K562 (cell line): ENCODE data around the gene USP11. TPM values are rescaled to one million over a fixed set of nuclear protein-coding genes. Genes with fewer than 3 reads are reported as not detected.

ENCODE experiments used
- ATAC-seq: fragments of 200-7000 bp; cut with Tn5 transposase; 3 replicates; pipeline ENCODE4 v1.9.1; 2020; ENCODE audit warnings: moderate library complexity
- BruUV-seq: library from RNA; stranded (reverse); fragments of 400-500 nt; replicated peaks from 2 replicates; lab custom pipeline; 2021; lab: Mats Ljungman, UMichigan
- CTCF ChIA-PET: fragments of 300-600 bp; formaldehyde crosslinking; extraction: SDS; loops from one replicate; lab custom pipeline; 2021; ENCODE audit warnings: low intra/inter-chr PET ratio; lab: Yijun Ruan, JAX
- POLR2A ChIA-PET: fragments of 300-600, 350-650 bp; sonication (Branson Sonifier 250); formaldehyde crosslinking; extraction: SDS; loops from one replicate; lab custom pipeline; 2021; ENCODE audit warnings: antibody characterized with exemption, inconsistent platforms; lab: Yijun Ruan, JAX
- DNase-seq, 4 experiments: peaks; one replicate each; pipeline versions ENCODE4 v3.0.0 to v3.0.0-alpha.2; 2011 to 2018; ENCODE audit warnings: low spot score in 3 of 4, mixed read lengths in 3 of 4; ENCODE audit errors: extremely low read depth in 1 of 4
- FAIRE-seq: peaks from 2 replicates; lab custom pipeline; 2011; peaks lifted over from hg19 to GRCh38; lab: Jason Lieb, UNC
- H2AFZ ChIP-seq: 2 replicates; pipeline ENCODE4 v1.6.0; 2011; ENCODE audit warnings: low read depth, low read length, control low read depth, inconsistent platforms
- H3K27ac ChIP-seq: fragments of 200-600 bp; 3 replicates; pipeline ENCODE4 v1.8.0; 2011; ENCODE audit warnings: low read depth, mild to moderate bottlenecking, control low read depth, inconsistent platforms, low read length, moderate library complexity, mixed read lengths; ENCODE audit errors: extremely low read depth
- H3K27me3 ChIP-seq, 2 experiments: fragments of 300-600 bp in 1 of 2; 2 replicates in 1 of 2; 3 replicates in 1 of 2; pipeline versions ENCODE4 v1.6.0 to v1.8.0; 2011; ENCODE audit warnings: inconsistent platforms in 2 of 2, low read length in 2 of 2, mild to moderate bottlenecking in 1 of 2, mixed read lengths in 1 of 2, moderate library complexity in 1 of 2; ENCODE audit not compliant: control insufficient read depth in 2 of 2, insufficient read depth in 2 of 2
- H3K36me3 ChIP-seq: fragments of 300-600 bp; 3 replicates; pipeline ENCODE4 v1.8.0; 2011; ENCODE audit warnings: mild to moderate bottlenecking, low read length, inconsistent platforms; ENCODE audit not compliant: control insufficient read depth, insufficient read depth
- H3K4me1 ChIP-seq, 2 experiments: fragments of 200-600 bp in 1 of 2; replicated peaks in 1 of 2; 2 replicates in 1 of 2; 3 replicates in 1 of 2; pipeline versions ENCODE4 v1.5.1 to v1.8.0; 2011; ENCODE audit warnings: inconsistent platforms in 2 of 2, low read length in 2 of 2, mild to moderate bottlenecking in 1 of 2, mixed read lengths in 1 of 2, moderate library complexity in 1 of 2; ENCODE audit not compliant: control insufficient read depth in 2 of 2, insufficient read depth in 2 of 2
- H3K4me2 ChIP-seq: 2 replicates; pipeline ENCODE4 v1.6.1; 2011; ENCODE audit warnings: low read length, control low read depth, inconsistent platforms, mixed read lengths; ENCODE audit not compliant: insufficient read depth
- H3K4me3 ChIP-seq: fragments of 200-600 bp; sonication (generic), shearing (Covaris generic); 2 replicates; pipeline ENCODE4 v1.5.1; 2016; ENCODE audit warnings: control low read depth, inconsistent platforms
- H3K79me2 ChIP-seq: fragments of 200-600 bp; 3 replicates; pipeline ENCODE4 v1.8.0; 2011; ENCODE audit warnings: low read length, inconsistent platforms; ENCODE audit not compliant: control insufficient read depth, insufficient read depth
- H3K9ac ChIP-seq, 2 experiments: 2 replicates each; pipeline versions ENCODE4 v1.6.0 to v1.6.1; 2011; ENCODE audit warnings: low read depth in 2 of 2, low read length in 2 of 2, control low read depth in 1 of 2, inconsistent platforms in 1 of 2, mild to moderate bottlenecking in 1 of 2, mixed read lengths in 1 of 2; ENCODE audit not compliant: insufficient read depth in 1 of 2
- H3K9me1 ChIP-seq: one replicate; pipeline ENCODE4 v1.6.0; 2011; ENCODE audit warnings: inconsistent platforms, mild to moderate bottlenecking, low read length, moderate library complexity; ENCODE audit not compliant: control insufficient read depth, insufficient read depth
- H3K9me3 ChIP-seq: replicated peaks from 2 replicates; pipeline ENCODE4 v1.5.1; 2011; ENCODE audit warnings: low read depth, low read length, inconsistent platforms; ENCODE audit not compliant: control insufficient read depth, insufficient read depth
- H4K20me1 ChIP-seq: replicated peaks from 2 replicates; pipeline ENCODE4 v1.6.1; 2011; ENCODE audit warnings: low read length, inconsistent platforms, mixed read lengths; ENCODE audit not compliant: control insufficient read depth, insufficient read depth
- ATF4 ChIP-seq: fragments of 450-650 bp; formaldehyde crosslinking; IDR thresholded peaks from 2 replicates; pipeline ENCODE4 v1.4.0; 2022; ENCODE audit warnings: mild to moderate bottlenecking, moderate library complexity
- GATAD2B ChIP-seq: fragments of 450-650 bp; IDR thresholded peaks from 2 replicates; pipeline ENCODE4 v1.6.1; 2017; ENCODE audit warnings: mild to moderate bottlenecking, borderline replicate concordance
- HSF4 ChIP-seq: fragments of 250-450 bp; sonication (Bioruptor Pico); IDR thresholded peaks from 2 replicates; pipeline ENCODE4 v2.1.2; 2022; ENCODE audit warnings: mild to moderate bottlenecking, moderate library complexity, borderline replicate concordance
- IFI16 ChIP-seq: fragments of 250-450 bp; sonication (Bioruptor Pico); IDR thresholded peaks from 2 replicates; pipeline ENCODE4 v2.1.2; 2022; ENCODE audit warnings: mild to moderate bottlenecking, inconsistent platforms
- KLF1 ChIP-seq: fragments of 450-650 bp; IDR thresholded peaks from 2 replicates; pipeline ENCODE4 v1.6.1; 2016; ENCODE audit warnings: missing genetic modification characterization, missing compliant biosample characterization
- MYBL2 ChIP-seq, 2 experiments: fragments of 450-650 bp in 1 of 2; sonication (generic) in 1 of 2; formaldehyde crosslinking in 1 of 2; IDR thresholded peaks; 2 replicates each; pipeline versions ENCODE4 v1.6.1 to v1.8.1; 2017 to 2022; ENCODE audit warnings: borderline replicate concordance in 1 of 2, inconsistent platforms in 1 of 2, low read depth in 1 of 2, mild to moderate bottlenecking in 1 of 2, missing genetic modification reagents in 1 of 2, moderate library complexity in 1 of 2
- USF2 ChIP-seq: sonication (generic); formaldehyde crosslinking; IDR thresholded peaks from 2 replicates; pipeline ENCODE4 v1.5.0; 2020; ENCODE audit warnings: missing genetic modification reagents
- YBX1 ChIP-seq: fragments of 450-650 bp; IDR thresholded peaks from 2 replicates; pipeline ENCODE4 v1.7.1; 2016; ENCODE audit warnings: mild to moderate bottlenecking
- ZMIZ1 ChIP-seq, 2 experiments: fragments of 150-350 bp in 1 of 2; IDR thresholded peaks; 2 replicates each; pipeline ENCODE4 v1.6.1; 2012 to 2016; ENCODE audit warnings: low read depth in 2 of 2, low read length in 2 of 2, mild to moderate bottlenecking in 1 of 2, moderate library complexity in 1 of 2
- ZNF146 ChIP-seq: IDR thresholded peaks from one replicate; pipeline ENCODE4 v1.6.1; 2018; ENCODE audit warnings: missing compliant biosample characterization; ENCODE audit not compliant: unreplicated experiment
- ZNF184 ChIP-seq: sonication (generic); formaldehyde crosslinking; IDR thresholded peaks from 2 replicates; pipeline ENCODE4 v1.5.0; 2020; ENCODE audit warnings: missing genetic modification reagents
- ZNF444 ChIP-seq: fragments of 250-450 bp; sonication (Bioruptor Pico); IDR thresholded peaks from 2 replicates; pipeline ENCODE4 v1.4.0; 2020; ENCODE audit warnings: mild to moderate bottlenecking, moderate library complexity
- ZNF699 ChIP-seq: fragments of 250-450 bp; sonication (Bioruptor Pico); IDR thresholded peaks from 2 replicates; pipeline ENCODE4 v1.8.0; 2021; ENCODE audit warnings: mild to moderate bottlenecking, moderate library complexity; ENCODE audit not compliant: insufficient replicate concordance
- WGBS: fragments of 100-300 bp; shearing (Covaris generic); methylation state at CpG from one replicate; pipeline ENCODE4 v1.1.6; 2016; ENCODE audit warnings: low coverage, mixed read lengths; ENCODE audit not compliant: insufficient coverage; ENCODE audit errors: missing lambda C conversion rate; 5-methylcytosine and 5-hydroxymethylcytosine counted together
- in situ Hi-C: fragments of 300-500 bp; cut with MboI; formaldehyde crosslinking; loops from 4 replicates; pipeline ENCODE4 v1.15.0; 2018; ENCODE audit warnings: inconsistent platforms, mixed read lengths
- intact Hi-C: fragments of 100-400 bp; cut with micrococcal nuclease; formaldehyde crosslinking; loops from 2 replicates; pipeline ENCODE4 v1.14.2; 2022
- polyA plus RNA-seq, 8 experiments: library from polyadenylated mRNA; depleted of rRNA in 4 of 8; stranded (reverse) in 5 of 8; unstranded in 3 of 8; fragments of >200 nt; fragmentation: Nextera tagmentation in 2 of 8; fragmentation: Illumina TruSeq in 1 of 8; extraction: Ambion mirVana in 2 of 8; extraction: Trizol in 1 of 8; gene quantifications; 2 replicates each; pipeline versions ENCODE4 v1.2.1 to v1.2.3, GENCODE V29; 2011 to 2014; ENCODE audit warnings: inconsistent platforms in 1 of 8, missing spikeins in 1 of 8
- total RNA-seq, 7 experiments: library from RNA; depleted of rRNA in 6 of 7; stranded (reverse); fragments of >200 nt in 6 of 7; fragmentation: Illumina TruSeq in 2 of 7; extraction: Trizol in 2 of 7; gene quantifications; 2 replicates each; pipeline versions ENCODE4 v1.2.1 to v1.2.3, GENCODE V29; 2011 to 2021; ENCODE audit warnings: low replicate concordance in 1 of 7

Gene USP11
- total and polyA plus RNA-seq, 9 of the 15 experiments (the other 6 are each of a cell fraction or from before 2014, with no cell fraction given), result 2.5 to 29.0 (median 11.7) TPM

GRCh38 chrX:47248576-47248975 is 15.8 kb downstream of the USP11 start:
- no peak overlapping the region; a peak in 1 of 4 replicates for H3K9ac ChIP-seq
- H4K20me1 ChIP-seq, result no peaks in the 10 kb centered on the region
- in situ Hi-C loops, result no loop called here
- H2AFZ ChIP-seq, result no peak overlapping the region
- H3K36me3 ChIP-seq, result no peaks in the 10 kb centered on the region
- BruUV-seq, result no TSS peak
- no peaks in the 10 kb centered on the region for H3K79me2 ChIP-seq
- H3K9me1 ChIP-seq, result no peaks in the 10 kb centered on the region
- no peak overlapping the region for H3K4me3 ChIP-seq
- H3K4me1 ChIP-seq, result no peaks in the 10 kb centered on the region; a peak in 1 of 5 replicates
- ATAC-seq (no peak), FAIRE-seq (no peak), DNase-seq (no peak)
- TF ChIP-seq ZMIZ1 (IDR thresholded peaks at IDR 0.05; ENCODE audit: low read depth in 2 of 2, low read length in 2 of 2) (no peak), ATF4 (CRISPR knock-in tag) (no peak), MYBL2 (IDR thresholded peaks at IDR 0.05; ENCODE audit: low read depth) (no peak), MYBL2 (CRISPR knock-in tag; IDR thresholded peaks at IDR 0.05; ENCODE audit: borderline replicate concordance) (no peak), GATAD2B (no peak), ZNF184 (CRISPR knock-in tag) (no peak), USF2 (CRISPR knock-in tag) (no peak), ZNF444 (no peak), ZNF146 (CRISPR knock-in tag) (no peak), KLF1 (tag) (no peak), YBX1 (no peak), ZNF699 (CRISPR knock-in tag) (no peak), IFI16 (CRISPR knock-in tag) (no peak), HSF4 (no peak)
- intact Hi-C loops, result no loop called here
- no peak overlapping the region for H3K4me2 ChIP-seq
- no peaks in the 10 kb centered on the region for H3K27me3 ChIP-seq
- 47% methylated on average over 4 of the region's 6 CpGs for WGBS
- ChIA-PET POLR2A (no interaction called here), CTCF (no interaction called here)
- no peak overlapping the region for H3K27ac ChIP-seq
- H3K9me3 ChIP-seq, result no peaks in the 10 kb centered on the region
